HG03097 (cell line): ENCODE data around the gene LRRC75A.
A peak's percentile ranks its signal among the peaks of the same experiment; 100 is the strongest.
"Not testable (repeated sequence)": the region's sequence is repeated elsewhere in the genome, so short reads cannot be mapped to it uniquely, and the experiment has no call there.

ENCODE experiments used
- ATAC-seq: cut with Tn5 transposase; IDR thresholded peaks from one replicate; pipeline ENCODE4 v1.9.1; 2021; ENCODE audit not compliant: unreplicated experiment, low FRiP score

The LRRC75A gene

GRCh38 chr17:16415031-16415924 is 76.7 kb downstream of the LRRC75A start, which contains the start of gene TRPV2:
Gene TRPV2, plus strand, starts transcription at chr17:16415571. Its CDS starts 2,098 bp downstream, at chr17:16417669.
- peak; percentile 37 for ATAC-seq

DNA sequence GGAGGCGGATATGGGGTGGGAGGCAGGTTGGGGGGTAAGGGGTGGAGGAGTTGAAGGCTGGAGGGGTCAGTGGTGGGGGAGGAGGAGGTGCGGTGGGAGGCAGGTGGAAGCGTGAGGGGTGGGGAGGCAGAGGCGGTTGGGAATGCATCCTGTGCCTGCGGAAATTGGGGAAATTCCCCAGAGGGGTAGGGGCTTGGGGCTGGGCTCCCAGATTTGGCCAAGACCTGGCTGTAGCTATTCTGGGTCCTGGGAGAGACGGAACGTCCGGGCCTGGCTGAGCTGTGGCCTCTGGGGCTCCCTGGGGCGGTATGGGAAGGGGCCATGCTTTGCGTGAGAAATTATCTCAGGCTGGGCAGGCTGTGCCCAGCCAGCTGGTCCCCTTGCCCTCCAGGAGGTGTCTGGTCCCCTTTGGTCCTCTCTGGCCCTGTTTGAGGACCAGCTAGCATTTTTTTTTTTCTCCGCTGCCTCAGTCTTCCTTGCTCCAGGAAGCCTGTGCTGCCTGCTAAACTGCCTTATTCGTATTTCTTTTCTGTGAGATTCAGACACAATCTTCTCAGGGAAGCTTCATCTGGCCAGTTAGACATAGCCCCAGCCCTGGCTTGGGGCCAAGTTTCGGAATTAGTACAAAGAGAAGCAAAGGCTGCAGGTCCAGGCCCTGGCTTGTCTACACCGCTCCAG is 83.9 kb downstream of the LRRC75A start:
- ATAC-seq: peak; percentile 69

DNA sequence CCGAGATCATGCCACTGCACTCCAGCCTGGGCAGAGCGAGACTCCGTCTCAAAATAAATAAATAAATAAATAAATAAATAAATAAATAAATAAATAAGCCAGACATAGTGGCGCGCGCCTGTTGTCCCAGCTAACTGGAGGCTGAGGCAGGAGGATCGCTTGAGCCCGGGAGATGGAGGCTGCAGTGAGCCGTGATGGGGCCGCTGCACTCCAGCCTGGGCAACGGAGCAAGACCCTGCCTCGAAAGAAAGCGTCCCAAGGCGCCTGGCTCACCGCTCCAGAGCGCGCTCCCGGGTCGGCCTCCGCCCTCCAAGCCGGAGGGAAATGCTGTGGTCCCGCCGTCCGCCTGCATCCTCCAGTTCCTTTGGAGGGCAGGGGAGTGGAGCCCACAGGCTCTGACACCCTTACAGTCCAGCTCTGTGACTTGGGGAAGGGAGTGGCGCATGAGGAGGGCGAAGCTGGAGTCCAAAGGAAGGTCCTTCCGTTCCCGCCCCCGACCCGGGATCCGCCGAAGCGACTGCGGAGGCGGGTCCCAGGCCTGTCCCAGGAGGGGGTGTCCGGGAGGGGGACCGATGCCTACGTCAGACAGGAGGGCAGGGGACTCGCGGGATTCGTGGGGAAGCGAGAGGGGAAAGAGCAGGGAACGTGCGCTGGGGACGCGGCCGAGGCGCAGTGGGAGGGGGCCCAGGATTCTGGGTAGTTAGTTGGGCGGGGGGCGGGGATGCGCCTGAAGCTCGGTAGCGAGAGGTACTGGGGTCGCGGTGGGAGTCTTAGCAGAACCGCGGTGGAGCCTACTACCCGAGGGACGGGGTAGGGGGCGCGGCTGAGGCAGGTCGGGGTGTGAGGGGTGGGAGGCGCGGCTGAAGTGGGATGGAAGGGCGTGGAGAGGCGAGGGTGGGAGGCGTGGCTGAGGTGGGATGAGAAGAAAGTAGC is 85.0 kb downstream of the LRRC75A start:
- ATAC-seq: no peak

- not testable (repeated sequence) for ATAC-seq
Observed at GRCh38 chr17:16403847-16404246, 88.1 kb downstream of the LRRC75A start.

- peak; percentile 69 for ATAC-seq
Observed at GRCh38 chr17:16398270-16399267, 93.4 kb downstream of the LRRC75A start.

GRCh38 chr17:16396693-16397092 is 95.3 kb downstream of the LRRC75A start:
- not testable (repeated sequence) for ATAC-seq

- ATAC-seq: not testable (repeated sequence)
Observed at GRCh38 chr17:16395887-16396286, 96.1 kb downstream of the LRRC75A start.

- not testable (repeated sequence) for ATAC-seq
Observed at GRCh38 chr17:16392491-16392890, 99.5 kb downstream of the LRRC75A start.
